NCI-H524 (cell line): ENCODE measurements around the gene C1orf141.
A peak's percentile ranks its signal among the peaks of the same experiment; 100 is the strongest.
"Not testable (repeated sequence)": the region's sequence is repeated elsewhere in the genome, so short reads cannot be mapped to it uniquely, and the experiment has no call there.

Experiments used
- DNase-seq, 2 experiments: peaks; one replicate each; lab custom pipeline; 2025; lab: John Stamatoyannopoulos, UW

The C1orf141 gene

GRCh38 chr1:67085326-67085725 is 49.4 kb downstream of the C1orf141 start:
- DNase-seq: no peak

- no peak for DNase-seq
These were observed 49.9 kb downstream of the C1orf141 start for GRCh38 chr1:67084765-67085318.

- DNase-seq: no peak
These were observed 56.5 kb downstream of the C1orf141 start for GRCh38 chr1:67078291-67078690.

GRCh38 chr1:67077593-67077992 is 57.2 kb downstream of the C1orf141 start:
- DNase-seq: no peak

GRCh38 chr1:67072749-67073148 is 62.0 kb downstream of the C1orf141 start:
- DNase-seq: no peak

- not testable (repeated sequence) for DNase-seq
These were observed 67.1 kb downstream of the C1orf141 start for GRCh38 chr1:67067655-67068054.

- DNase-seq: no peak
These were observed 72.4 kb downstream of the C1orf141 start for GRCh38 chr1:67062412-67062811.

GRCh38 chr1:67061266-67061665 is 73.5 kb downstream of the C1orf141 start:
- no peak for DNase-seq

GRCh38 chr1:67060811-67061218 is 74.0 kb downstream of the C1orf141 start:
- no peak for DNase-seq

GRCh38 chr1:67059346-67059745 is 75.4 kb downstream of the C1orf141 start:
- DNase-seq: no peak

GRCh38 chr1:67058761-67059160 is 76.0 kb downstream of the C1orf141 start:
- DNase-seq: no peak

- DNase-seq: no peak
These were observed 76.5 kb downstream of the C1orf141 start for GRCh38 chr1:67058242-67058641.

- DNase-seq: peak; percentile 70 to 87
These were observed 80.7 kb downstream of the C1orf141 start, which contains the start of gene SLC35D1 for GRCh38 chr1:67053785-67054772. Gene SLC35D1 (minus strand): TSS chr1:67054148. CDS start chr1:67054013, 135 bp downstream.

- peak in 1 of 2 experiments; percentile 45 for DNase-seq
These were observed 81.3 kb downstream of the C1orf141 start for GRCh38 chr1:67053535-67053784.

- DNase-seq: peak in 1 of 2 experiments; percentile 31
These were observed 81.8 kb downstream of the C1orf141 start for GRCh38 chr1:67052741-67053534.

GRCh38 chr1:67051196-67051595 is 83.6 kb downstream of the C1orf141 start:
- DNase-seq: no peak

GRCh38 chr1:67044631-67045270 is 90.0 kb downstream of the C1orf141 start:
- no peak for DNase-seq

- no peak for DNase-seq
These were observed 91.4 kb downstream of the C1orf141 start for GRCh38 chr1:67043366-67043765.
